HG03103 (cell line): ENCODE data around the gene GNMT.
A peak's percentile ranks its signal among the peaks of the same experiment; 100 is the strongest.

ENCODE experiments used
- ATAC-seq: cut with Tn5 transposase; IDR thresholded peaks from one replicate; pipeline ENCODE4 v1.9.1; 2021; ENCODE audit warnings: low read depth; ENCODE audit not compliant: unreplicated experiment

The GNMT gene

DNA sequence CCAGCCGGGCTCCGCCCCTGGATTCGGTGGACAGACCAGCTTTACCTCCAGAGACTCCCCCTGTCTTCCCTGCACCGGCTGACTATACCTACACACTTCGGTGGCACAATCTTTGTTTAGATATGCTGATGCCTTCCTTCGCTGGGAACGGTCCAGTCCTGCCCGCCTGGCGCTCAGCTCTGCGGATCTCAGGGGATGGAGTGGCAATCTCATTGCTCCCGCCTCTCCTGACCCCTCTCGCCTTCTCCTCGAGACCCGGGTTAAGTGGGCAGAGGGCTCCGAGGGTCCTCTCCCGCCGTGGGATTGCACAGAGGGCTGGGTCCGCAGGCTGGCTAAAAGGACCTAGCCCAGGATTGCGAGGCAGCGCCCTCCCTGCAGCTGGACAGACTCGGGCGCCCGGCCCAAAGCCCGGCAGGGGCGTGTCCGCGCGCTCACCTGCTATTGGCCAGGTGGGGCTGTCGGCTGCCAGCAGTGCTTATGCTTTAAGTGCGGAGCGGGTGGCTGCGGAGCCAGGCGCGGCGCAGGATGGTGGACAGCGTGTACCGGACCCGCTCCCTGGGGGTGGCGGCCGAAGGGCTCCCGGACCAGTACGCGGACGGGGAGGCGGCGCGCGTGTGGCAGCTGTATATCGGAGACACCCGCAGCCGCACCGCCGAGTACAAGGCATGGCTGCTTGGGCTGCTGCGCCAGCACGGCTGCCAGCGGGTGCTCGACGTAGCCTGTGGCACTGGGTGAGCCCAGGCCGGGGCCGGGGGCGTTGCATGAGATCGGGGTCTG, at the start of gene GNMT:
GNMT (plus strand) TSS at position 512 of the 777 bp plus-strand sequence; CDS start at position 526, 14 bp downstream.
- ATAC-seq, result no peak

DNA sequence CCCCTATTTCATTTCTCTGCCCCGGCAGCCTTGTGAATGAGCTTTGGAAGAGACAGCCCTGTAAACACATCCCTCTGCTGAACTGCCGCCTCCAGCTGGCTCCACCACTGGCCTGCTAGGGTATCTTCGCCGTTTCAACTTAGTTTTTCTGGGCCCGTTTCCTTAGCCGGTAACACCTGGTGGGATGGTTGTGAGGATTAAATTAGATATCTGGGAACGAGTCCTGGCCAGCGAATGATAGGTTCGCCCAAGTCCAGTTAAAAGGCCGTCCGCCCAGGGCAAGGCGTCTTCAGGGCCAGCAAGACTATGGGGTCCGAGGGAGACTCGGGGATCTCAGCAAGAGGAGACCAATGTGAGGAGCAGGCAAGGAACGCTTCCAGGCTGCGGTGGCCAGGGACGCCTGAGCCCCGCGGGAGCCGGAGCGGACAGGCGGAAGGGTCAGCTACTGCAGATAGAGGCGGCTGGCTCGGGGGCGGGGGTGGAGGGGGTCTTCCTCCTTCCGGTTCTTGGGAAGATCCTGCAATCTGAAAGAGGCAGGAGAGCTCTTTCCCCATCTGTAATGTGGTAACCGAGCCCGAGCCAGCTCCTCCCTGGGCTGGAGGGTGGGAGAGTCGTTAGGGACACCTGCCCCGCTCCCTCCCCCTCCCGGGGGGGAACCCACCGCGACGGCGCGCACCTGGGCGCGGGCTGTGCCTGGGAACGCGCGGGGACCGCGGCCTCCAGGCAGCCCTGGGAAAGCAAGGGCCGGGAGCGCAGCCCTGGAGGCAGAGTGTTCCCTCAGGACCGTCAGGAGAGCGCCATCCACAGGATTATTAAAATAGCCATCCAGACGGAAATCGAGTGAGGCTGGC, 49.2 kb upstream of the GNMT start:
- no peak for ATAC-seq

DNA sequence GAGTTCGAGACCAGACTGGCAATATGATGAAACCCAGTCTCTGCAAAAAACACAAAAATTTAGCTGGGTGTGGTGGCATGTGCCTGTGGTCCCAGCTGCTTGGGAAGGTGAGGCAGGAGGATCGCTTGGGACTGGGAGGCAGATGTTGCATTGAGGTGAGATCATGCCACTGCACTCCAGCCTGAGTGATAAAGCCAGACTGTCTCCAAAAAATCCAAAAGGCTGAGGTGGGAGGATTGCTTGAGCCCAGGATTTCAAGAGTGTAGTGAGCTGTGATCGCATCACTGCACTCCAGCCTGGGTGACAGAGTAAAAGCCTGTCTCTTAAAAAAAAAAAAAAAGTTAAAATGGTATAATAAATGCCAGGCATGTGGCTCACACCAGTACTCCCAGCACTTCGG, 46.0 kb upstream of the GNMT start:
- ATAC-seq, result no peak

DNA sequence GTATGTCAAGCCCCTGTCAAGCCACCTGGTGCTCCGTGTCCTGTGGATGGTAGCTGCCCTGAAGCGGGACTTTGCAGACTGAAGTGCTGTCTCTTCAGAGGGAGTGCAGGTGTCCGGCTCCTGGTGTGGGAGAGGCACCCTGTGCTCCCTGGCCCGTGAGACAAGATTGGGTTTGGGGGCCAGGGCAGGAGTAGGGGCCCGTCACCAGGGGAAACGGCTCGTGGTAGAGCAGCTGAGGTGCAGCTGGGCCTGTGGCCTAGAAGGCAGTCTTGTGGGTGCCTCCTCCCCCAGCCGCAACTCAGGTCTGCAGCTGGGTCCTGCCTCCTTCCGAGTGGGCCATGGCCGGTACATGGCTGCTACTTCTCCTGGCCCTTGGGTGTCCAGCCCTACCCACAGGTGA, 44.8 kb upstream of the GNMT start, which contains the start of gene PTCRA:
PTCRA (plus strand) TSS at position 322 of the 400 bp plus-strand sequence; CDS start at position 339, 17 bp downstream.
- ATAC-seq, result no peak

DNA sequence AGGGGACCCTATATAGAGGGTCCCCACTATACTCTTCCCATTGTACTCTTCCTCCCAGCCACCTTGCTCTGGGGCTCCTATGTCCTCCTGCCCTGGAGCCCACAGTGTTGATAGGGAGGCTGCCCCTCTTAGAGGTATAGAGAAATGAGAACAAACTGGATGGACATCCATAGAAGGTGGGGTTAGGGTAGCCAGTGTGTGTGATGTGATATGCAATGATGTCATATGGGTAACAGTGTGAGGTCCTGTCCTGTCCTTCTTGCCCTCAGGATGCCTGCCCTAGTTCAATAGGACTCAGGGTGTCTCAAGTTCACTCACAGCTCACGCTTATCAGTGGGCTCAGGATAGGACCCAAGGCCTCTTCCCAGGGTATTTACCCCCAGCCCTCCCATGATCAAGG, 44.3 kb upstream of the GNMT start:
- ATAC-seq, result no peak

DNA sequence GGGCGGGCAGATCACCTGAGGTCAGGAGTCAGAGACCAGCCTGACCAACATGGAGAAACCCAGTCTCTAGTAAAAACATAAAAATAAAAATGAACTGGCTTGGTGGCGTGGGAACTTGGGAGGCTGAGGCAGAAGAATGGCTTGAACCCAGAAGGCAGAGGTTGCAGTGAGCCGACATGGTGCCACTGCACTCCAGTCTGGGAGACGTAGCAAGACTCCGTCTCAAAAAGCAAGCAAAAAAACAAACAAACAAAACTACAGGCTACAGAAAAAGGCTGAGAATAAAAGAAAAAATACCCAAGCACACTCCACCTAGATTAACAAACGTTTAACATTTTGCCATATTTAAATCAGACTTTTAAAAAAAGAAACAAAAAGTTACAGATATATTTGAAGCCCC, 38.8 kb upstream of the GNMT start:
- ATAC-seq, result no peak

DNA sequence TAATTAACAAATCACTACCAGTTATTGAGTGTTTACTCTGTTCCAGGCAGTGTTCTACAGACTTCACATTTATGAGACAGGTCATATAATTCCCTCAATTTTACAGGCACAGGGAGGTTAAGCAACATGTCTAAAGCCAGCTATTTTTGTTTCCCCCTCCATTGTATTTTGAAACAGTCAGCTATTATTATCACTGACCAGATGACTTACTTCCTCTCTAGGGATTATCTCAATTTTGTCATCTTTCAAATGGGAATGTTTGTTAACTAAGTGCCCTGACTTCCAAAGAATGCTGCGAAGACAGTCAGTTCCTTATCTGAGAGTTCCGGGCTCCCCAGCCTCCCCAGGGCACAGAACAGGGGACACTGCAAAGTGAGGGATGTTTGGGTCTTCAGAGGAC, 36.9 kb upstream of the GNMT start:
- no peak for ATAC-seq

DNA sequence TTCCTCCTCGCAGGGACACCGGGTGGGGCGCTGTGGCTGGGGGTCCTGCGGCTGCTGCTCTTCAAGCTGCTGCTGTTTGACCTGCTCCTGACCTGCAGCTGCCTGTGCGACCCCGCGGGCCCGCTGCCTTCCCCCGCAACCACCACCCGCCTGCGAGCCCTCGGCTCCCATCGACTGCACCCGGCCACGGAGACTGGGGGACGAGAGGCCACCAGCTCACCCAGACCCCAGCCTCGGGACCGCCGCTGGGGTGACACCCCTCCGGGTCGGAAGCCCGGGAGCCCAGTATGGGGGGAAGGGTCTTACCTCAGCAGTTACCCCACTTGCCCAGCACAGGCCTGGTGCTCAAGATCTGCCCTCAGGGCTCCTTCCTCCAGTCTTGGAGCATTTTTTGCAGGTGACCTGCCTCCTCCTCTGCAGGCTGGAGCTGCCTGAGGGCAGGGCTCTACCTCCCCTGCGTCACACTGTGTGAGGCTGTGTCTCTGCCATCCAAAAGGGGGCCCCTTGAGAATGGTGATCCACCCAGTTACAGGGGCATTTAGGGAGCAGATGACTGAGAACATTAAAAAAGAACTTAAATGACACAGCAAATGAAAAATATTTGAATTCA, 35.2 kb upstream of the GNMT start:
- ATAC-seq, result no peak

DNA sequence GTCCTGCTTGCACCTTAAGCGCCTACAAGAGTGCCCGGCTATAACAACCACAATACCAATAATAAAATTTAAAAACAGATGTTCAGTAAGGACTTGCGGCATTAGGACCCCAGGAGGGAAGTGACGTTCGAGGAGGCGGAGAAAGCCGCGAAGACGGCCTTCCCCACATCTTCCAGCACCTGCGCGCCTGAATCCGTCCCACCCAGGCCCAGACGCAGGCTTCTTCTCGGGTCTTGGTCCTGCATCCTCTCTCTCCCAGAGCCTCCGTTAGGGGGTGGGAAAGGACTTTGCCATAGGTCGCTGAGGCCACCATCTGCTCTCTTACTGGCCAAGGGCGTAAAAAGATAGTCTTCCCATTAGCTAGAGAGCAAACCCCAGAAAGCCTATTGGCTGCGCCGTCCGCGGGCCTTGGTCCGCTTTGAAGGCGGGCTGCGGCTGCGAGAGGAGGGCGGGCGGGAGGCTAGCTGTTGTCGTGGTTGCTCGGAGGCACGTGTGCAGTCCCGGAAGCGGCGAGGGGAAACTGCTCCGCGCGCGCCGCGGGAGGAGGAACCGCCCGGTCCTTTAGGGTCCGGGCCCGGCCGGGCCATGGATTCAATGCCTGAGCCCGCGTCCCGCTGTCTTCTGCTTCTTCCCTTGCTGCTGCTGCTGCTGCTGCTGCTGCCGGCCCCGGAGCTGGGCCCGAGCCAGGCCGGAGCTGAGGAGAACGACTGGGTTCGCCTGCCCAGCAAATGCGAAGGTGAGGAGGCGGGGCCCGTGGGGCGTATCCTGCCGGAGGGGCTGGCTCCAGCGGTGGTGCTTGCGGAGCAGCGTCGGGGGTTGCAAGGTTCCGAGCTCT, 31.4 kb upstream of the GNMT start, which contains the start of gene CNPY3:
CNPY3 (plus strand) TSS at position 495 of the 835 bp plus-strand sequence; CDS start at position 586, 91 bp downstream.
- peak; percentile 67 for ATAC-seq

DNA sequence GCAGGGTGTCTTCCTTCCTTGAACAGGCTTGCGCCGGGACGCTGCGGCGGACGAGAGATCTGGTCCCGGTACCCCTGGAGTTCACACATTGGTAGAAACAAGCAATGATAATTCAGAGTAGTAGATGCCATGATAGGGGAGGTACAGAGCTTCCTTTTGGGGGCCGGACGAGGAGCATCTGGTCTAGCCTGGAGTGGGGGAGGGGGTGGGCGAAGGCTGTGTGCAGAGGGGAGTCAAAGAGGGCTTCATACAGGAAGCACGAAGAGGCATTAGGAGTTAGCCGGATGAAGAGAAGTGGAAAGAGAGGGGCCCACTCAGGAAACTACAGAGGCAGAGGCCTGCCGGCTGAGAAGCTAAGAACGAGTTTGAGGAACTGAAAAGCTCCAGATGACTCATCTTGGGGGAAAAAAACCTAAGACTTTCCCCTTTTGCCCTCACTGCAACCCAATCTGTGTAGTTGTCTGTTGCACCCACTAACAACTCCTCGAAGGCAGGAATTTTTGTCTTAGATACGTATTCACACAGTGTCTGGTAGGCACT, 30.7 kb upstream of the GNMT start:
- ATAC-seq, result peak; percentile 48

DNA sequence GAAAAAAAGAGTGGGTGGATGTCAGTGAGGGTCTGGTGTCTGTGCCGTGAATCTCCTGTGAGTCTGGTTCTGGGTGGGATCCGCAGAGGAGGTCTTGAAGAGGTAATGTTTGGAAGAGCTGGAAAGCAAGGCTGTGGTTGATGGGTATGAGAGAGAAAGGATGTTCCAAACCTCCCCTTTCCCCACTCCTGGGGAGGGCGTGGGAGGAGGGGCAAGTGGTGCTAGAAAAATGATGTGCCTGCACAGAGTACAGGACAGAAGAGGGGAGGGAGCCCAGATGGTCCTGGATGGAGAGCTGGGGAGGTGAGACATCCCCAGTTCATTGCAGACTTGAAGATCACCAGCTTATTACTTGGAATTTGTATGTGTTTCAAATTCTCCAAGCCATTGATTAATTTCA, 28.1 kb upstream of the GNMT start:
- ATAC-seq, result no peak

DNA sequence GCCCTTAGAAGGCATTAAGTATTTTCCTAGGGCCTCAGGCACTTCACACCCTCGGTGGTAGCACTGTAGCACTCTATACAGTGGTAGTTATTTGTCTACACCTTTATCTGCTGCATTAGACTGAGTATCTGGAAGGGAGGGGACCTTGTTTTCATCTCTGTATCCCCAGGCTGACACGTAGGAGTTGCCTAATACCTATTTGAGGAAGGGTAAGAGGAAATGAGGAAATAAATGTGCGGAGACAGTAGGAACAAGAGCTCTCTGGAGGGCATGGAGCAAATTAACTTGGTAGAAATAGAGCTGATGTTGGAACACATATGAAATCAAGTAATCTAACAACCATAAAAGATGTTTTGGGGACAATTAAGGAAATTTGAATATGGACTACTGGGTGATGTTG, 27.3 kb upstream of the GNMT start:
- no peak for ATAC-seq

DNA sequence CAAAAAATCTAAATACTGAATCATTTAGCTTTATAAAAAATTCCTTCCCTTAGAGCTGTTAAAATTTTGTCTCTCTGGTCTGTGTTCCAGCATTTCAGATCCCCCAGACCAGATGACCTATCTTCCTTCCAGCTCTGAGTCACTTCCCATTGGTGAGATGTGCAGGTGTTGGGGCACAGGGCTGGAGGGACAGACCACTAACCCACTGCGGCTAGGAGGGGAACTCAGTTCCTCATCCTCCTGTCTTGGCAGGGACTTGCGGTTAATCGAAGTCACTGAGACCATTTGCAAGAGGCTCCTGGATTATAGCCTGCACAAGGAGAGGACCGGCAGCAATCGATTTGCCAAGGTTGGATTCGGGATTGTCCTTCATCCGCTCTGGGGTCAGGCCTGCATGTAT, 25.2 kb upstream of the GNMT start:
- ATAC-seq, result no peak

DNA sequence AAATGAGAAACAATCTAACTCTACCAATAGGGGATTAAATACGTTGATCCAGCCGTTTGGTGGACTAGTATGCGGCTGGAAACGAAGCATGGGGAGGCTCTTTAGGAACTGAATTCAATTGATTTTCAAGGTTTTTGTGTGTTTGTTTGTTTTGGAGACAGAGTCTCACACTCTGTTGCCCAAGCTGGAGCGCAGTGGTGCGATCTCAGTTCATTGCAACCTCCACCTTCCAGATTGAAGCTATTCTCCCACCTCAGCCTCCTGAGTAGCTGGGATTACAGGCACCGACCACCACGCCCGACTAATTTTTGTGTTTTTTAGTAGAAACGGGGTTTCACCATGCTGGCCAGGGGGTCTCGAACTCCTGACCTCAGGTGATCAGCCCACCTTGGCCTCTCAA, 24.2 kb upstream of the GNMT start:
- no peak for ATAC-seq

DNA sequence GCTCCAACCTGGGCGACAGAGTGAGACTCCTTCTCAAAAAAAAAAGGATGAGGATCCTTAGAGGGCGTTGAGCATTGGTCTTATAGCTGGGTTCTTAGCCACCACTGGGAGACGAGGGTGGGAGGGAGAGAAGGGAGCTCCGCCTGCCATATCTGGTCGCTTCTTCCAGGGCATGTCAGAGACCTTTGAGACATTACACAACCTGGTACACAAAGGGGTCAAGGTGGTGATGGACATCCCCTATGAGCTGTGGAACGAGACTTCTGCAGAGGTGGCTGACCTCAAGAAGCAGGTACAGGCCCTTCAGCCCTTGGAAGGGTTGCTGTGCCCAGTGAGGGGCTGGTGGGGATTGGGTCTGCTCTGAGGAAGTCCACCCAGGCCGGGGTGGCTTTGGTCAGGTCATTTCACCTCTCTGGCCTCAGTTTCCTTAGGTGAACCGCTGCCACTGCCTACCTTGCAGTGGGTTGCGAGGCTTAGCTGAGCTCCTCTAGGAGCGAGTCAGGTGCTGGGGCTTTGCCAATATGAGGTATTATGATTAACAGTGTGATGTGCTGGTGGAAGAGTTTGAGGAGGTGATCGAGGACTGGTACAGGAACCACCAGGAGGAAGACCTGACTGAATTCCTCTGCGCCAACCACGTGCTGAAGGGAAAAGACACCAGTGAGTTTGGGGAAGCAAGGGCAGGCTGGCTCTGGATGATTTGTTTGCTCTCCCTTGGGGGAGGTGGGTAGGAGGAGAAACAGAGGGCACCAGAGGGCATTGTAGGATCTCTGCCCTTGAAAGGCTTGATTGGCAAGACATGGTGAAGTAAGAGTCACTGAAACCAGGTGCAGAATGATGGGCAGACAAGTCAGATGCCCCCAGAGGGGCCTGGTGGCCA, 22.8 kb upstream of the GNMT start:
- ATAC-seq, result no peak

DNA sequence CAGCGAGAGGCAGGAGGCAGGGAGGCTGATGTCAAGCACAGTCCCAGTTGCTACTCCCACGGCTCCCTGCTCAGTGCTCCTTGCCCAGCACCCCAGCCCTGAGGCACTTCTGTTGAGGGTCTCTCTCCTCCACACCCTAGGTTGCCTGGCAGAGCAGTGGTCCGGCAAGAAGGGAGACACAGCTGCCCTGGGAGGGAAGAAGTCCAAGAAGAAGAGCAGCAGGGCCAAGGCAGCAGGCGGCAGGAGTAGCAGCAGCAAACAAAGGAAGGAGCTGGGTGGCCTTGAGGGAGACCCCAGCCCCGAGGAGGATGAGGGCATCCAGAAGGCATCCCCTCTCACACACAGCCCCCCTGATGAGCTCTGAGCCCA, 22.1 kb upstream of the GNMT start:
- no peak for ATAC-seq

DNA sequence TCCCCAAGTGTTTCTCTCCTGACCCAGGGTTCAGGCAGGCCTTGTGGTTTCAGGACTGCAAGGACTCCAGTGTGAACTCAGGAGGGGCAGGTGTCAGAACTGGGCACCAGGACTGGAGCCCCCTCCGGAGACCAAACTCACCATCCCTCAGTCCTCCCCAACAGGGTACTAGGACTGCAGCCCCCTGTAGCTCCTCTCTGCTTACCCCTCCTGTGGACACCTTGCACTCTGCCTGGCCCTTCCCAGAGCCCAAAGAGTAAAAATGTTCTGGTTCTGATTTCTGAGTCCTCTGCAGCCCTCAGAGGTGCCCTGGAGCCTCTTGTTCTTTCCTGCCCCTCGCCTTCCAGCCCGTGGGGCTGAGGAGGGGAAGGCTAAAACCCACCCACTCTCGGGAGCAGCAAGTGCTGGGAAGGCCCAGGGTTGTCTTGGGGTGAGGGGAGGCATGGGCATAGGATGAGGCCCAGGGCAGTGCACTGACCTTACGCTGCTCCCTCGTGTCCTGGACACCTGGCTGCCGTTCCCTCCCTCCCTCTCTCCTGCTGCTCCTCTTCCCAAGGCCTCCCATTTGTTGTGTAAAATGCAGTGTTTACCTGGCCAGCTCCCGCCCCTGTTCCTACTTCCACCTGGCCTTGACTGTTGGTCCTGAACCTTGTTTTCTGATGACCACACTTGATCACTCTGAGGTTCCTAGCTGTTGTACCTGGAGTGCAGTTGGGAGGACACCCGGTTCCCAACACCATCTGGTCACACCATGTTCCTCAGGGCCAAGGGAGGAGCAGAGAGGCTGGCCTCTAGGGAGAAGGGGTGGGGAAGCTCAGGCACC, 21.4 kb upstream of the GNMT start:
- no peak for ATAC-seq

DNA sequence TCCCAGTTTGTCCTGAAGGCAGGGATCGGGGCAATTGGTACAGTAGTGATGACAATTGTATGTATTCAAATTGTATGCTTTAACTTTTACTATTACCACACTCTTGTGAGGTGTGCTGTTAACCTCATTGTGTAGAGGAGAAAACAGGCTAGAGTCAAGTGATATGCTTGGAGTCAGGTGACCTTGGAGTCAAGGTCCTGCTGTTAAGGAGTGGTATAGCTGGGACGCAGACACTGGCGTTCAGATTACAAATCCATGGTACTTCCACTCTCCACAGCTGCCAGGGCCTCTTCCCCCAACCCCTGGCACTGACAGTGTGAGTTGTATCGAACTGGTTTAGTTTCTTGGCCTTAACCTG, 20.8 kb upstream of the GNMT start:
- ATAC-seq, result no peak
